Activated T-helper 2 cell treated with anti-CD3 and anti-CD28 coated beads, Interferon-gamma antibody, Interleukin-2, Interleukin-4, amounts not matched to agents 10 μg/mL and 5 μg/mL and 100 μg/mL, durations not matched to agents 14 hours and 24 hours and 36 hours (primary cell): ENCODE measurements around the gene GLB1L. TPM values are rescaled to one million over a fixed set of nuclear protein-coding genes. Genes with fewer than 3 reads are reported as not detected.
A peak's percentile ranks its signal among the peaks of the same experiment; 100 is the strongest.

Experiments
- DNase-seq: peaks from one replicate; pipeline ENCODE4 v3.0.0; 2021; ENCODE audit warnings: low spot score
- H3K27ac Mint-ChIP-seq: one replicate; pipeline ENCODE4 v1.8.0; 2021; ENCODE audit warnings: mixed read lengths
- H3K27me3 Mint-ChIP-seq: one replicate; pipeline ENCODE4 v1.8.0; 2021; ENCODE audit warnings: low read depth, mixed read lengths
- H3K36me3 Mint-ChIP-seq: one replicate; pipeline ENCODE4 v1.8.0; 2021; ENCODE audit warnings: low read depth, mixed read lengths
- H3K4me1 Mint-ChIP-seq: one replicate; pipeline ENCODE4 v1.8.0; 2021; ENCODE audit warnings: low read depth, mixed read lengths
- H3K4me3 Mint-ChIP-seq: one replicate; pipeline ENCODE4 v1.8.0; 2021; ENCODE audit warnings: low read depth, mild to moderate bottlenecking, moderate library complexity, mixed read lengths
- H3K9me3 Mint-ChIP-seq: one replicate; pipeline ENCODE4 v1.8.0; 2021; ENCODE audit warnings: mixed read lengths
- intact Hi-C: fragments of 100-400 bp; cut with micrococcal nuclease; formaldehyde crosslinking; loops from one replicate; pipeline ENCODE4 v1.15.1; 2023
- total RNA-seq: library from RNA; stranded (reverse); gene quantifications from 2 replicates; pipeline ENCODE4 v1.2.3, GENCODE V29; 2022

GLB1L gene
- total RNA-seq, 1 donor from 2014 or later: 4.2 TPM

- Mint-ChIP-seq H3K9me3 (no peaks in the 10 kb centered on the region), H3K27me3 (peaks cover 3% of the 10 kb centered on the region), H3K4me1 (peaks cover 38% of the 10 kb centered on the region), H3K27ac (peak overlapping the region; percentile 91), H3K4me3 (peak overlapping the region; percentile 68), H3K36me3 (peaks cover 23% of the 10 kb centered on the region)
- intact Hi-C loops: loop anchor here (2.0 kb wide), 2 partner anchors 59 to 75 kb away; partner anchors contain the start of gene ABCB6
- peak; percentile 64 for DNase-seq
Measured at GRCh38 chr2:219277703-219278654, 32.7 kb upstream of the GLB1L start.

- Mint-ChIP-seq H3K27me3 (peaks cover 5% of the 10 kb centered on the region), H3K9me3 (no peaks in the 10 kb centered on the region), H3K27ac (no peak overlapping the region), H3K36me3 (no peaks in the 10 kb centered on the region), H3K4me1 (peaks cover 22% of the 10 kb centered on the region), H3K4me3 (no peak overlapping the region)
- no peak for DNase-seq
- intact Hi-C loops: no loop called here
Measured at GRCh38 chr2:219274361-219274921, 29.2 kb upstream of the GLB1L start.

GRCh38 chr2:219273937-219274336 lies 28.7 kb upstream of the GLB1L start:
- Mint-ChIP-seq H3K27ac (no peak overlapping the region), H3K4me3 (no peak overlapping the region), H3K27me3 (peaks cover 5% of the 10 kb centered on the region), H3K36me3 (no peaks in the 10 kb centered on the region), H3K4me1 (peaks cover 22% of the 10 kb centered on the region), H3K9me3 (no peaks in the 10 kb centered on the region)
- DNase-seq: no peak
- intact Hi-C loops: no loop called here

- Mint-ChIP-seq H3K27me3 (peaks cover 5% of the 10 kb centered on the region), H3K27ac (no peak overlapping the region), H3K4me1 (peaks cover 12% of the 10 kb centered on the region), H3K9me3 (no peaks in the 10 kb centered on the region), H3K4me3 (no peak overlapping the region), H3K36me3 (no peaks in the 10 kb centered on the region)
- intact Hi-C loops: no loop called here
- DNase-seq: no peak
Measured at GRCh38 chr2:219272995-219273394, 27.8 kb upstream of the GLB1L start.

- Mint-ChIP-seq H3K9me3 (no peaks in the 10 kb centered on the region), H3K27me3 (peaks cover 5% of the 10 kb centered on the region), H3K4me1 (peaks cover 6% of the 10 kb centered on the region), H3K36me3 (no peaks in the 10 kb centered on the region), H3K27ac (no peak overlapping the region), H3K4me3 (no peak overlapping the region)
- no peak for DNase-seq
- intact Hi-C loops: no loop called here
Measured at GRCh38 chr2:219272356-219272755, 27.1 kb upstream of the GLB1L start.

GRCh38 chr2:219271021-219271420 lies 25.8 kb upstream of the GLB1L start:
- Mint-ChIP-seq H3K9me3 (no peaks in the 10 kb centered on the region), H3K4me3 (no peak overlapping the region), H3K27me3 (peaks cover 5% of the 10 kb centered on the region), H3K4me1 (peaks cover 2% of the 10 kb centered on the region), H3K36me3 (no peaks in the 10 kb centered on the region), H3K27ac (no peak overlapping the region)
- intact Hi-C loops: no loop called here
- DNase-seq: no peak

- intact Hi-C loops: no loop called here
- Mint-ChIP-seq H3K4me1 (peaks cover 2% of the 10 kb centered on the region), H3K27ac (no peak overlapping the region), H3K36me3 (no peaks in the 10 kb centered on the region), H3K27me3 (peaks cover 5% of the 10 kb centered on the region), H3K9me3 (no peaks in the 10 kb centered on the region), H3K4me3 (no peak overlapping the region)
- DNase-seq: no peak
Measured at GRCh38 chr2:219270055-219270372, 24.8 kb upstream of the GLB1L start.

GRCh38 chr2:219269362-219270054 lies 24.3 kb upstream of the GLB1L start:
- peaks cover 2% of the 10 kb centered on the region for H3K4me1 Mint-ChIP-seq
- no peaks in the 10 kb centered on the region for H3K9me3 Mint-ChIP-seq
- intact Hi-C loops: no loop called here
- no peaks in the 10 kb centered on the region for H3K36me3 Mint-ChIP-seq
- H3K27me3 Mint-ChIP-seq: peaks cover 2% of the 10 kb centered on the region
- DNase-seq: no peak
- no peak overlapping the region for H3K27ac Mint-ChIP-seq
- H3K4me3 Mint-ChIP-seq: no peak overlapping the region

GRCh38 chr2:219268294-219268693 lies 23.1 kb upstream of the GLB1L start:
- no peaks in the 10 kb centered on the region for H3K9me3 Mint-ChIP-seq

GRCh38 chr2:219266886-219267285 lies 21.6 kb upstream of the GLB1L start:
- no peaks in the 10 kb centered on the region for H3K9me3 Mint-ChIP-seq
- H3K4me3 Mint-ChIP-seq: no peak overlapping the region
- H3K4me1 Mint-ChIP-seq: no peaks in the 10 kb centered on the region
- H3K27me3 Mint-ChIP-seq: peaks cover 2% of the 10 kb centered on the region
- no peaks in the 10 kb centered on the region for H3K36me3 Mint-ChIP-seq
- DNase-seq: no peak
- intact Hi-C loops: no loop called here
- H3K27ac Mint-ChIP-seq: no peak overlapping the region

More at GRCh38 chr2:219268294-219268693, 23.1 kb upstream of the GLB1L start:
- Mint-ChIP-seq H3K36me3 (no peaks in the 10 kb centered on the region), H3K27ac (no peak overlapping the region), H3K27me3 (peaks cover 2% of the 10 kb centered on the region), H3K4me1 (peaks cover 2% of the 10 kb centered on the region), H3K4me3 (no peak overlapping the region)
- intact Hi-C loops: no loop called here
- no peak for DNase-seq

GRCh38 chr2:219266232-219266631 lies 21.0 kb upstream of the GLB1L start:
- peaks cover 4% of the 10 kb centered on the region for H3K27me3 Mint-ChIP-seq

GRCh38 chr2:219261024-219261855 lies 16.0 kb upstream of the GLB1L start:
- no peak overlapping the region for H3K27ac Mint-ChIP-seq
- peaks cover 13% of the 10 kb centered on the region for H3K27me3 Mint-ChIP-seq
- intact Hi-C loops: no loop called here

More at GRCh38 chr2:219266232-219266631, 21.0 kb upstream of the GLB1L start:
- Mint-ChIP-seq H3K36me3 (no peaks in the 10 kb centered on the region), H3K27ac (no peak overlapping the region), H3K4me1 (no peaks in the 10 kb centered on the region), H3K9me3 (no peaks in the 10 kb centered on the region), H3K4me3 (no peak overlapping the region)
- intact Hi-C loops: no loop called here
- no peak for DNase-seq

More at GRCh38 chr2:219261024-219261855, 16.0 kb upstream of the GLB1L start:
- no peaks in the 10 kb centered on the region for H3K9me3 Mint-ChIP-seq
- H3K4me1 Mint-ChIP-seq: no peaks in the 10 kb centered on the region
- H3K36me3 Mint-ChIP-seq: no peaks in the 10 kb centered on the region
- no peak for DNase-seq
- no peak overlapping the region for H3K4me3 Mint-ChIP-seq
